Activated CD4-positive, alpha-beta memory T cell treated with anti-CD3 and anti-CD28 coated beads, Interleukin-2, amount 10 ng/mL, durations not matched to agents 7 days and 5 days (primary cell): ENCODE measurements around the gene ZNF594. TPM values are rescaled to one million over a fixed set of nuclear protein-coding genes. Genes with fewer than 3 reads are reported as not detected.
"Not testable (repeated sequence)": the region's sequence is repeated elsewhere in the genome, so short reads cannot be mapped to it uniquely, and the experiment has no call there.

Source experiments
- CTCF ChIA-PET: fragments of 350-600 bp; sonication (Branson Sonifier 250); formaldehyde crosslinking; loops from one replicate; lab custom pipeline; 2021; ENCODE audit warnings: antibody characterized with exemption, inconsistent platforms; lab: Charles Lee
- POLR2A ChIA-PET: fragments of 350-600 bp; sonication (Branson Sonifier 250); formaldehyde crosslinking; loops from one replicate; lab custom pipeline; 2021; ENCODE audit warnings: antibody characterized with exemption; lab: Charles Lee
- DNase-seq: peaks from one replicate; pipeline ENCODE4 v3.0.0-alpha.2; 2020
- H3K27ac Mint-ChIP-seq: one replicate; pipeline ENCODE4 v1.8.0; 2021; ENCODE audit warnings: mild to moderate bottlenecking, mixed read lengths
- H3K27me3 Mint-ChIP-seq: one replicate; pipeline ENCODE4 v1.8.0; 2021; ENCODE audit warnings: mixed read lengths
- H3K36me3 Mint-ChIP-seq: one replicate; pipeline ENCODE4 v1.8.0; 2021; ENCODE audit warnings: low read depth, mixed read lengths
- H3K4me1 Mint-ChIP-seq: one replicate; pipeline ENCODE4 v1.8.0; 2021; ENCODE audit warnings: mixed read lengths
- H3K4me3 Mint-ChIP-seq: one replicate; pipeline ENCODE4 v1.8.0; 2021; ENCODE audit warnings: mild to moderate bottlenecking, mixed read lengths
- H3K9me3 Mint-ChIP-seq: one replicate; pipeline ENCODE4 v1.8.0; 2021; ENCODE audit warnings: mixed read lengths
- total RNA-seq, 2 experiments: library from RNA; stranded (reverse); gene quantifications; one replicate each; pipeline ENCODE4 v1.2.3, GENCODE V29; 2021

The ZNF594 gene
- total RNA-seq, 2 experiments from 2014 or later = 7.0 to 8.6 TPM

GRCh38 chr17:5184288-5184687 lies 7.4 kb downstream of the ZNF594 start:
- Mint-ChIP-seq H3K4me3 (no peak overlapping the region), H3K9me3 (peaks cover 66% of the 10 kb centered on the region), H3K36me3 (peaks cover 82% of the 10 kb centered on the region), H3K27ac (no peak overlapping the region), H3K27me3 (no peaks in the 10 kb centered on the region), H3K4me1 (peaks cover 2% of the 10 kb centered on the region)
- peak; percentile 17 for DNase-seq
- ChIA-PET CTCF (no interaction called here), POLR2A (interaction anchor here (1.5 kb wide), 1 partner anchor 73 kb away, joined by 3 read pairs; no protein-coding TSS in a partner anchor)

GRCh38 chr17:5183410-5183793 lies 8.3 kb downstream of the ZNF594 start:
- POLR2A ChIA-PET = interaction anchor here (1.5 to 2.7 kb wide), 2 partner anchors 8 to 72 kb away, joined by 3 to 13 read pairs; partner anchors contain the start of gene ZNF594
- DNase-seq = no peak
- Mint-ChIP-seq H3K27me3 (no peaks in the 10 kb centered on the region), H3K4me3 (no peak overlapping the region), H3K4me1 (peaks cover 1% of the 10 kb centered on the region), H3K9me3 (peaks cover 68% of the 10 kb centered on the region), H3K36me3 (peaks cover 85% of the 10 kb centered on the region), H3K27ac (no peak overlapping the region)
- CTCF ChIA-PET = interaction anchor here (2.0 kb wide), 1 partner anchor 8 kb away, joined by 7 read pairs; the partner anchor contains the start of gene ZNF594

GRCh38 chr17:5182597-5183409 lies 8.9 kb downstream of the ZNF594 start:
- Mint-ChIP-seq H3K4me1 (no peaks in the 10 kb centered on the region), H3K9me3 (peaks cover 62% of the 10 kb centered on the region), H3K27ac (no peak overlapping the region), H3K27me3 (no peaks in the 10 kb centered on the region), H3K4me3 (no peak overlapping the region), H3K36me3 (peaks cover 79% of the 10 kb centered on the region)
- CTCF ChIA-PET = interaction anchor here (2.0 kb wide), 1 partner anchor 9 kb away, joined by 7 read pairs; the partner anchor contains the start of gene ZNF594
- DNase-seq = no peak
- POLR2A ChIA-PET = interaction anchor here (2.7 kb wide), 1 partner anchor 9 kb away, joined by 13 read pairs; the partner anchor contains the start of gene ZNF594

GRCh38 chr17:5181509-5182305 lies 10.0 kb downstream of the ZNF594 start:
- Mint-ChIP-seq H3K4me1 (no peaks in the 10 kb centered on the region), H3K27ac (no peak overlapping the region), H3K36me3 (peaks cover 76% of the 10 kb centered on the region), H3K27me3 (no peaks in the 10 kb centered on the region), H3K9me3 (peaks cover 55% of the 10 kb centered on the region), H3K4me3 (no peak overlapping the region)
- ChIA-PET POLR2A (interaction anchor here (2.7 kb wide), 1 partner anchor 10 kb away, joined by 13 read pairs; the partner anchor contains the start of gene ZNF594), CTCF (interaction anchor here (2.0 kb wide), 1 partner anchor 10 kb away, joined by 7 read pairs; the partner anchor contains the start of gene ZNF594)
- DNase-seq = no peak

GRCh38 chr17:5179003-5179402 lies 12.7 kb downstream of the ZNF594 start:
- peaks cover 66% of the 10 kb centered on the region for H3K36me3 Mint-ChIP-seq
- ChIA-PET CTCF (no interaction called here), POLR2A (no interaction called here)
- no peak overlapping the region for H3K27ac Mint-ChIP-seq
- H3K9me3 Mint-ChIP-seq = peaks cover 52% of the 10 kb centered on the region
- no peak overlapping the region for H3K4me3 Mint-ChIP-seq
- H3K27me3 Mint-ChIP-seq = no peaks in the 10 kb centered on the region
- no peaks in the 10 kb centered on the region for H3K4me1 Mint-ChIP-seq
- no peak for DNase-seq

- H3K27ac Mint-ChIP-seq, POLR2A ChIA-PET, H3K27me3 Mint-ChIP-seq, H3K4me3 Mint-ChIP-seq, H3K4me1 Mint-ChIP-seq, DNase-seq: not testable (repeated sequence)
- Mint-ChIP-seq H3K9me3 (peaks cover 34% of the 10 kb centered on the region), H3K36me3 (peaks cover 32% of the 10 kb centered on the region)
- CTCF ChIA-PET = interaction anchor here (0.6 kb wide), 1 partner anchor 58 kb away, joined by 3 read pairs; no protein-coding TSS in a partner anchor
Measured at GRCh38 chr17:5175027-5175426, 16.6 kb downstream of the ZNF594 start.

GRCh38 chr17:5165791-5166564 lies 25.7 kb downstream of the ZNF594 start:
- H3K27me3 Mint-ChIP-seq, H3K36me3 Mint-ChIP-seq, H3K4me1 Mint-ChIP-seq, H3K4me3 Mint-ChIP-seq, DNase-seq, CTCF ChIA-PET, H3K27ac Mint-ChIP-seq, H3K9me3 Mint-ChIP-seq, POLR2A ChIA-PET: not testable (repeated sequence)

GRCh38 chr17:5164436-5164835 lies 27.2 kb downstream of the ZNF594 start:
- Mint-ChIP-seq H3K4me3 (no peak overlapping the region), H3K36me3 (no peaks in the 10 kb centered on the region), H3K27ac (no peak overlapping the region), H3K4me1 (no peaks in the 10 kb centered on the region), H3K27me3 (peaks cover 9% of the 10 kb centered on the region), H3K9me3 (no peaks in the 10 kb centered on the region)
- no peak for DNase-seq
- ChIA-PET CTCF (no interaction called here), POLR2A (no interaction called here)

- DNase-seq, H3K4me3 Mint-ChIP-seq, POLR2A ChIA-PET, H3K27ac Mint-ChIP-seq, H3K36me3 Mint-ChIP-seq, H3K9me3 Mint-ChIP-seq, CTCF ChIA-PET, H3K4me1 Mint-ChIP-seq: not testable (repeated sequence)
- peaks cover 23% of the 10 kb centered on the region for H3K27me3 Mint-ChIP-seq
Measured at GRCh38 chr17:5161793-5162192, 29.9 kb downstream of the ZNF594 start.

- DNase-seq, H3K27ac Mint-ChIP-seq, H3K36me3 Mint-ChIP-seq, CTCF ChIA-PET, H3K4me3 Mint-ChIP-seq, POLR2A ChIA-PET, H3K9me3 Mint-ChIP-seq, H3K4me1 Mint-ChIP-seq: not testable (repeated sequence)
- peaks cover 23% of the 10 kb centered on the region for H3K27me3 Mint-ChIP-seq
Measured at GRCh38 chr17:5160702-5161101, 31.0 kb downstream of the ZNF594 start.

- H3K27me3 Mint-ChIP-seq = peaks cover 25% of the 10 kb centered on the region
- H3K4me1 Mint-ChIP-seq = not testable (repeated sequence)
Measured at GRCh38 chr17:5146122-5146521, 45.5 kb downstream of the ZNF594 start.

GRCh38 chr17:5142877-5143276 lies 48.8 kb downstream of the ZNF594 start:
- H3K4me1 Mint-ChIP-seq, H3K4me3 Mint-ChIP-seq, H3K27ac Mint-ChIP-seq, CTCF ChIA-PET, H3K9me3 Mint-ChIP-seq, POLR2A ChIA-PET, H3K36me3 Mint-ChIP-seq, DNase-seq: not testable (repeated sequence)
- peaks cover 20% of the 10 kb centered on the region for H3K27me3 Mint-ChIP-seq

More at GRCh38 chr17:5146122-5146521, 45.5 kb downstream of the ZNF594 start:
- H3K9me3 Mint-ChIP-seq, CTCF ChIA-PET, DNase-seq, H3K27ac Mint-ChIP-seq, H3K36me3 Mint-ChIP-seq, POLR2A ChIA-PET, H3K4me3 Mint-ChIP-seq: not testable (repeated sequence)
